Gastrocnemius medialis (tissue), 4 donors: ENCODE data around the gene VPS16. TPM values are rescaled to one million over a fixed set of nuclear protein-coding genes. Genes with fewer than 3 reads are reported as not detected.
"Not testable (repeated sequence)": the region's sequence is repeated elsewhere in the genome, so short reads cannot be mapped to it uniquely, and the experiment has no call there.

ENCODE experiments used
- ATAC-seq, 2 donors: fragments of 150-250 bp; one replicate each; pipeline ENCODE4 v1.9.1; 2016
- DNase-seq, 2 donors: peaks; one replicate each; pipeline ENCODE4 v3.0.0-alpha.2; 2019
- H3K27ac ChIP-seq, 4 donors: fragments of 200-600 bp; sonication (generic); 1 replicate in 1 of 4; 2 replicates in 3 of 4; pipeline ENCODE4 v1.5.1; 2016 to 2018; ENCODE audit warnings: mild to moderate bottlenecking in 2 of 4, moderate library complexity in 1 of 4
- H3K27me3 ChIP-seq, 3 donors: fragments of 200-600 bp; sonication (generic) in 2 of 3; 1 replicate in 1 of 3; 2 replicates in 2 of 3; pipeline versions ENCODE4 v1.5.1 to v1.6.0; 2016 to 2019; ENCODE audit warnings: mild to moderate bottlenecking in 1 of 3, moderate library complexity in 1 of 3
- H3K36me3 ChIP-seq, 2 donors: fragments of 200-600 bp; sonication (generic) in 1 of 2; one replicate each; pipeline ENCODE4 v1.5.1; 2017 to 2018
- H3K4me1 ChIP-seq, 2 donors: fragments of 200-600 bp; sonication (generic) in 1 of 2; one replicate each; pipeline ENCODE4 v1.5.1; 2016 to 2017; ENCODE audit warnings: mild to moderate bottlenecking in 2 of 2
- H3K4me3 ChIP-seq, 4 donors: fragments of 200-600 bp; sonication (generic) in 3 of 4; 1 replicate in 1 of 4; 2 replicates in 3 of 4; pipeline ENCODE4 v1.5.1; 2016 to 2019; ENCODE audit warnings: mild to moderate bottlenecking in 2 of 4
- H3K9me3 ChIP-seq, 3 donors: fragments of 200-600 bp; sonication (generic) in 2 of 3; 1 replicate in 1 of 3; 2 replicates in 2 of 3; pipeline ENCODE4 v1.5.1; 2016 to 2019
- POLR2A ChIP-seq, 2 donors: fragments of 450-650 bp; IDR thresholded peaks; one replicate each; pipeline ENCODE4 v1.6.1; 2017; ENCODE audit warnings: antibody characterized with exemption in 2 of 2, mild to moderate bottlenecking in 2 of 2, moderate library complexity in 2 of 2
- in situ Hi-C, 4 donors: fragments of 200-750 bp; cut with MboI; loops; one replicate each; pipeline versions ENCODE4 v1.15.0 to v1.8.0; 2017; ENCODE audit warnings: low sequenced_read_pairs in 4 of 4
- intact Hi-C: fragments of 100-400 bp; cut with DNase I; formaldehyde crosslinking; loops from one replicate; pipeline ENCODE4 v1.15.1; 2023; ENCODE audit warnings: low total_unique reads
- total RNA-seq, 4 donors: library from RNA; depleted of rRNA; stranded (reverse); fragments of >200 nt; gene quantifications; one replicate each; pipeline versions ENCODE4 v1.1.0 to v1.2.3, GENCODE V29; 2016
- TF ChIP-seq, protein P1 (sequence below), 5 experiments: fragments of 450-650 bp in 3 of 5; fragments of 200-600 bp in 2 of 5; sonication (generic) in 2 of 5; IDR thresholded peaks in 4 of 5; conservative IDR thresholded peaks in 1 of 5; 1 replicate in 4 of 5; 2 replicates in 1 of 5; pipeline ENCODE4 v1.5.1; 2016 to 2019; ENCODE audit warnings: antibody characterized with exemption in 5 of 5, mild to moderate bottlenecking in 3 of 5, moderate library complexity in 3 of 5

Gene VPS16
- total RNA-seq, 4 donors from 2014 or later = 17.3 to 26.4 (median 21.6) TPM

DNA sequence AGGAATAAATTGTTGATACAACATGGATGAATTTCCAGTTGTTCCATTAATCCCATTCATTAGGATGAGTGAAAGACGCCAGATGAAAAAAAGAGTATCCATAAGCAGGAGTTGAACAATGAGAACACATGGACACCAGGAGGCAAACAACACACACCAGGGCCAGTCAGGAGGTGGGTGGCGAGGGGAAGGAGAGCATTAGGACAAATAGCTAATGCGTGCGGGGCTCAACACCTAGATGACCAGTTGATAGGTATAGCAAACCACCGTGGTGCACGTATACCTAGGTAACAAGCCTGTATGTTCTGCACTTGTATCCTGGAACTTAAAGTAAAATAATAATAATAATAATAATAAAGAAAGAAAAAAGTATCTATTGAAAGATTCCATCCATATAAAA lies 11.2 kb upstream of the VPS16 start:
- Histone ChIP-seq H3K36me3 (no peaks in the 10 kb centered on the region), H3K27me3 (peaks cover 10 to 22% (median 22%) of the 10 kb centered on the region in 3 donors), H3K9me3 (no peaks in the 10 kb centered on the region), H3K4me1 (no peaks in the 10 kb centered on the region), H3K4me3 (no peak overlapping the region), H3K27ac (no peak overlapping the region)
- intact Hi-C loops = no loop called here
- TF ChIP-seq, protein P1, sequence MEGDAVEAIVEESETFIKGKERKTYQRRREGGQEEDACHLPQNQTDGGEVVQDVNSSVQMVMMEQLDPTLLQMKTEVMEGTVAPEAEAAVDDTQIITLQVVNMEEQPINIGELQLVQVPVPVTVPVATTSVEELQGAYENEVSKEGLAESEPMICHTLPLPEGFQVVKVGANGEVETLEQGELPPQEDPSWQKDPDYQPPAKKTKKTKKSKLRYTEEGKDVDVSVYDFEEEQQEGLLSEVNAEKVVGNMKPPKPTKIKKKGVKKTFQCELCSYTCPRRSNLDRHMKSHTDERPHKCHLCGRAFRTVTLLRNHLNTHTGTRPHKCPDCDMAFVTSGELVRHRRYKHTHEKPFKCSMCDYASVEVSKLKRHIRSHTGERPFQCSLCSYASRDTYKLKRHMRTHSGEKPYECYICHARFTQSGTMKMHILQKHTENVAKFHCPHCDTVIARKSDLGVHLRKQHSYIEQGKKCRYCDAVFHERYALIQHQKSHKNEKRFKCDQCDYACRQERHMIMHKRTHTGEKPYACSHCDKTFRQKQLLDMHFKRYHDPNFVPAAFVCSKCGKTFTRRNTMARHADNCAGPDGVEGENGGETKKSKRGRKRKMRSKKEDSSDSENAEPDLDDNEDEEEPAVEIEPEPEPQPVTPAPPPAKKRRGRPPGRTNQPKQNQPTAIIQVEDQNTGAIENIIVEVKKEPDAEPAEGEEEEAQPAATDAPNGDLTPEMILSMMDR (IDR thresholded peaks at IDR 0.05 in 4 of 5, conservative IDR thresholded peaks at IDR 0.05 in 1 of 5) = no peak
- TF ChIP-seq POLR2A (IDR thresholded peaks at IDR 0.05) = no peak
- in situ Hi-C loops = loop anchor here in 1 of 4 donors (25.0 kb wide), 1 partner anchor 1717 kb away; the partner anchor contains the start of gene PSMF1
- ATAC-seq (no peak), DNase-seq (no peak)

DNA sequence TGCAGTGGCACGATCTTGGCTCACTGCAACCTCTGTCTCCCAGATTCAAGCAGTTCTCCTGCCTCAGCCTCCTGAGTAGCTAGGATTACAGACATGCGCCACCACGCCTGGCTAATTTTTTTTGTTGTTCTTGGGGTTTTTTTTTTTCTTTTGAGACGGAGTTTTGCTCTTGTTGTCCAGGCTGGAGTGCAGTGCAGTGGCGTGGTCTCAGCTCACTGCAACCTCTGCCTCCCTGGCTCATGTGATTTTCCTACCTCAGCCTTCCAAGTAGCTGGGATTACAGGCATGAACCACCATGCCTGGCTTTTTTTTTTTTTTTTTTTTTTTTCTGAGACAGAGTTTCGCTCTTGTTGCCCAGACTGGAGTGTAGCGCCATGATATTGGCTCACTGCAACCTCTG lies 9.3 kb upstream of the VPS16 start:
- not testable (repeated sequence) for ATAC-seq
- peaks cover 8 to 20% (median 16%) of the 10 kb centered on the region in 3 donors for H3K27me3 ChIP-seq

DNA sequence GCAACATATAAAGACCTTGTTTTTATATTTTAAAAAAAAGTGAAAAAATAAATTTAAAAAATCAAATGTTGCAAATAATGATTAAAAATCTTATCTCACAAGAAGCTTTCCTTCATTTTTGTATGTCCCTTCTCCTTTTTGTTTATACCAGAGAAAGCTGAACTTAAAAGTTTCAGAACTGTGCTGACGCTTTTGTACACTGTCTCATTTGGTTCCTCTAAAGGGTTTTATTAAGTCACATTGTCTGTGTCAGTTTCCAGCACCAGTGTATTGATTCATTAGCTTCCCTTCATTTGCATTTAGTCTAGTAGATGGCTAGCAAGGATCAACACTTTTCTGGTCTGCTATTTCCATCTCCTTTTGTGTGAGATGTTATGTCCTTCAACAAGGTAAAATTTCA lies 6.8 kb upstream of the VPS16 start:
- intact Hi-C loops = no loop called here
- H3K4me1 ChIP-seq = no peaks in the 10 kb centered on the region
- H3K9me3 ChIP-seq = no peaks in the 10 kb centered on the region
- in situ Hi-C loops = loop anchor here in 1 of 4 donors (25.0 kb wide), 1 partner anchor 1721 kb away; the partner anchor contains the start of gene PSMF1
- no peak overlapping the region for H3K4me3 ChIP-seq
- TF ChIP-seq POLR2A (IDR thresholded peaks at IDR 0.05) = no peak
- TF ChIP-seq, protein P1 (IDR thresholded peaks at IDR 0.05 in 4 of 5, conservative IDR thresholded peaks at IDR 0.05 in 1 of 5) = no peak
- no peak for DNase-seq
- H3K36me3 ChIP-seq = no peaks in the 10 kb centered on the region
- no peak overlapping the region for H3K27ac ChIP-seq
- no peak for ATAC-seq
- peaks cover 3 to 6% (median 5%) of the 10 kb centered on the region in 3 donors for H3K27me3 ChIP-seq

More for the DNA sequence above, 9.3 kb upstream of the VPS16 start:
- H3K27ac ChIP-seq, DNase-seq, intact Hi-C loops, H3K9me3 ChIP-seq, H3K36me3 ChIP-seq, H3K4me1 ChIP-seq, H3K4me3 ChIP-seq: not testable (repeated sequence)
- in situ Hi-C loops = loop anchor here in 1 of 4 donors (25.0 kb wide), 1 partner anchor 1719 kb away; the partner anchor contains the start of gene PSMF1

DNA sequence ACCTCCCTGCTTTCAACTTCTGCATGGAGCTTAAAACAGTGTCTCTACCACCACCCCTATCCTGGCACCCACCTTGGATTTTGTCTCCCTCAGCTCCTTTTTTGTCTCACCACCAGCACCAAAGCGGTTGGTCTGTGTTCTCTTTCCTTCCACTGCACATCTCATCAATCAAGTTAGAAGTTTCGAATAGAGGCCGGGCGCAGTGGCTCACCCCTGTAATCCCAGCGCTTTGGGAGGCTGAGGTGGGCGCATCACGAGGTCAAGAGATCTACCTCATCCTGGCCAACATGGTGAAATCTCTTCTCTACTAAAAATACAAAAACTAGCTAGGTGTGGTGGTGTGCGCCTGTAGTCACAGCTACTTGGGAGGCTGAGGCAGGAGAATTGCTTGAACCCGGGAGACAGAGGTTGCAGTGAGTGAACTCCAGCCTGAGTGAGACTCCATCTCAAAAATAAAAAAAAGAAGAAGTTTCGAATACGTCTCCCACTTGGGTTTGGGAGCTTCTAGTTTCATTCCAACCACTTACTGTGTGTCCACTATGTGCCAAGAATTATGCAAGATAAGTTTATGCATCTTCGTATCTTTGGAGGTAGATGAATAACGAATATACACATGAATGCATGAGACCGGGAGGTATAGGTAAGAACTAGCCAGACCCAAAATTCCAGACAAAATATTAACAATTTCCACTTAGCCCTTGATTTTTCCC lies 6.0 kb upstream of the VPS16 start:
- TF ChIP-seq, protein P1 (IDR thresholded peaks at IDR 0.05 in 4 of 5, conservative IDR thresholded peaks at IDR 0.05 in 1 of 5) = no peak
- TF ChIP-seq POLR2A (IDR thresholded peaks at IDR 0.05) = no peak
- Histone ChIP-seq H3K27me3 (peaks cover 0 to 5% (median 0%) of the 10 kb centered on the region in 3 donors), H3K27ac (no peak overlapping the region), H3K36me3 (no peaks in the 10 kb centered on the region), H3K4me1 (peaks cover 3 to 5% of the 10 kb centered on the region in 2 donors), H3K9me3 (no peaks in the 10 kb centered on the region), H3K4me3 (no peak overlapping the region)
- DNase-seq (no peak), ATAC-seq (no peak)
- in situ Hi-C loops = loop anchor here in 1 of 4 donors (25.0 kb wide), 1 partner anchor 1722 kb away; the partner anchor contains the start of gene PSMF1
- intact Hi-C loops = no loop called here

DNA sequence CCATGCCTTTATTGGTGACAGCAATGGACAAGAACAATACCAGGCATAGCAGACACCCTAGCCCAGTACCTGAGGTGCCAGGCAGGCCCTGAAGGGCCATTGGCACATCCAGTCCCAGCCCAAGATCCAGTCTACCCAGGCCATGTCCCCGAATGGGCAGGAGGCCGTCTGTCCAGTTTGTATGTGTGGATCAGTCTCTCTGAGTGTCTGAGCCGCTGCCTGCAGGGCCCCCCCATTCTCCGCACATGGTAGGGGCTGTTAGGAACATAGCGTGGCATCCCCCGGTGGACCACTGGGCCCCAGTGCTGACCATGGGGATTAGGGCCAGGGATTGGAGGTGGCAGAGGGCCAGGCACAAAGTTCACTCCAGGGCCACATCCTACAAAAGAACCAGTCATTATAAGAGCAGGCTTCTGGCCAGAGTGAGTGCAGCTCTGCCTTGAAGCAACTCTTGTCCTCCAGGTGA lies 5.2 kb upstream of the VPS16 start:
- intact Hi-C loops = no loop called here
- H3K36me3 ChIP-seq = no peaks in the 10 kb centered on the region
- H3K27ac ChIP-seq = no peak overlapping the region
- no peaks in the 10 kb centered on the region for H3K9me3 ChIP-seq
- in situ Hi-C loops = loop anchor here in 1 of 4 donors (25.0 kb wide), 1 partner anchor 1723 kb away; the partner anchor contains the start of gene PSMF1
- no peak overlapping the region for H3K4me3 ChIP-seq
- DNase-seq (no peak), ATAC-seq (no peak)
- TF ChIP-seq, protein P1 (IDR thresholded peaks at IDR 0.05 in 4 of 5, conservative IDR thresholded peaks at IDR 0.05 in 1 of 5) = no peak
- no peak for TF ChIP-seq POLR2A (IDR thresholded peaks at IDR 0.05)
- no peaks in the 10 kb centered on the region for H3K27me3 ChIP-seq
- peaks cover 7 to 11% of the 10 kb centered on the region in 2 donors for H3K4me1 ChIP-seq
